Stomach (tissue), 4 donors: ENCODE results near the gene KAT2A.

Experiments
- CTCF ChIP-seq, 7 experiments: fragments of 450-650 bp in 4 of 7; fragments of 200-600 bp in 3 of 7; sonication (generic) in 3 of 7; IDR thresholded peaks; one replicate each; pipeline ENCODE4 v1.5.1; 2016 to 2019; ENCODE audit warnings: antibody characterized with exemption in 7 of 7, control low read depth in 2 of 7, mild to moderate bottlenecking in 1 of 7
- POLR2A ChIP-seq, 4 donors: fragments of 450-650 bp; IDR thresholded peaks; one replicate each; pipeline ENCODE4 v1.6.1; 2016; ENCODE audit warnings: antibody characterized with exemption in 4 of 4, control low read depth in 2 of 4, mild to moderate bottlenecking in 1 of 4, moderate library complexity in 1 of 4
- POLR2AphosphoS5 ChIP-seq, 3 donors: sonication (generic); formaldehyde crosslinking; IDR thresholded peaks; one replicate each; pipeline ENCODE4 v1.6.1; 2016; ENCODE audit warnings: antibody characterized with exemption in 3 of 3

- TF ChIP-seq POLR2AphosphoS5 (IDR thresholded peaks at IDR 0.05) (no peak), CTCF (IDR thresholded peaks at IDR 0.05) (no peak), POLR2A (IDR thresholded peaks at IDR 0.05) (no peak)
These were observed 902 bp downstream of the KAT2A start for GRCh38 chr17:42120161-42120769.
